Activated CD4-positive, alpha-beta memory T cell treated with anti-CD3 and anti-CD28 coated beads, Interleukin-2, amount 10 ng/mL, durations not matched to agents 7 days and 5 days (primary cell): Measurements from ENCODE around the gene BSCL2. TPM values are rescaled to one million over a fixed set of nuclear protein-coding genes. Genes with fewer than 3 reads are reported as not detected.

Source experiments
- total RNA-seq, 2 experiments: library from RNA; stranded (reverse); gene quantifications; one replicate each; pipeline ENCODE4 v1.2.3, GENCODE V29; 2021

The BSCL2 gene
- total RNA-seq, 2 experiments from 2014 or later, result 24.2 to 28.9 TPM

Other genes starting within 250 kb of the BSCL2 start
- gene AHNAK, start 160.6 kb downstream of the BSCL2 start, total RNA-seq, result 100 to 1,000 TPM; 323 to 360 TPM
- gene EEF1G, start 133.5 kb downstream of the BSCL2 start, total RNA-seq, result 100 to 1,000 TPM; 991 to 999 TPM
- gene TUT1, start 115.9 kb downstream of the BSCL2 start, total RNA-seq, result 10 to 100 TPM; 23.7 to 25.2 TPM
- 100 to 1,000 TPM; 226 TPM for gene MTA2, start 105.6 kb downstream of the BSCL2 start, total RNA-seq
- gene EML3, start 94.6 kb downstream of the BSCL2 start, total RNA-seq, result 100 to 1,000 TPM; 121 to 122 TPM
- 1 to 10 TPM; 1.6 to 2.2 TPM for gene ROM1, start 94.2 kb downstream of the BSCL2 start, total RNA-seq
- 10 to 100 TPM; 58.9 to 67.1 TPM for gene B3GAT3, start 85.4 kb downstream of the BSCL2 start, total RNA-seq
- gene GANAB, start 60.8 kb downstream of the BSCL2 start, total RNA-seq, result 100 to 1,000 TPM; 278 to 284 TPM
- 10 to 100 TPM; 30.6 to 32.1 TPM for gene INTS5, start 54.1 kb downstream of the BSCL2 start, total RNA-seq
- 10 to 100 TPM; 88.4 to 93.5 TPM for gene C11orf98, start 42.2 kb downstream of the BSCL2 start, total RNA-seq
- 10 to 100 TPM; 16.6 to 18.3 TPM for gene CSKMT, start 42.1 kb downstream of the BSCL2 start, total RNA-seq
- 1 to 10 TPM; 7.9 to 8.2 TPM for gene UQCC3, start 35.8 kb downstream of the BSCL2 start, total RNA-seq
- 10 to 100 TPM; 17.2 to 18.3 TPM for gene LBHD1, start 35.2 kb downstream of the BSCL2 start, total RNA-seq
- gene UBXN1, start 28.4 kb downstream of the BSCL2 start, total RNA-seq, result 100 to 1,000 TPM; 135 to 139 TPM
- under 1 TPM; 0.18 to 0.20 TPM for gene LRRN4CL, start 17.9 kb downstream of the BSCL2 start, total RNA-seq
- gene GNG3, start 252 bp upstream of the BSCL2 start, total RNA-seq, result not detected
- 10 to 100 TPM; 65.1 to 65.3 TPM for gene HNRNPUL2, start 20.0 kb upstream of the BSCL2 start, total RNA-seq
- gene TTC9C, start 21.1 kb upstream of the BSCL2 start, total RNA-seq, result 10 to 100 TPM; 48.3 to 48.4 TPM
- 10 to 100 TPM; 13.3 to 13.4 TPM for gene ZBTB3, start 46.7 kb upstream of the BSCL2 start, total RNA-seq
- 10 to 100 TPM; 89.2 to 94.1 TPM for gene POLR2G, start 54.2 kb upstream of the BSCL2 start, total RNA-seq
- 10 to 100 TPM; 15.2 to 16.0 TPM for gene TAF6L, start 64.0 kb upstream of the BSCL2 start, total RNA-seq
- gene TMEM179B, start 80.0 kb upstream of the BSCL2 start, total RNA-seq, result 10 to 100 TPM; 46.9 to 48.2 TPM
- gene TMEM223, start 84.6 kb upstream of the BSCL2 start, total RNA-seq, result 10 to 100 TPM; 18.0 to 21.0 TPM
- 10 to 100 TPM; 80.3 to 82.4 TPM for gene NXF1, start 98.0 kb upstream of the BSCL2 start, total RNA-seq
- 10 to 100 TPM; 40.6 to 41.6 TPM for gene STX5, start 124.6 kb upstream of the BSCL2 start, total RNA-seq
- not detected for gene TEX54, start 125.4 kb upstream of the BSCL2 start, total RNA-seq
- 10 to 100 TPM; 46.1 to 48.4 TPM for gene WDR74, start 132.2 kb upstream of the BSCL2 start, total RNA-seq
- gene SLC3A2, start 173.5 kb upstream of the BSCL2 start, total RNA-seq, result 100 to 1,000 TPM; 262 to 279 TPM
- not detected for gene CHRM1, start 213.9 kb upstream of the BSCL2 start, total RNA-seq